Measurements from ENCODE around the gene C2orf68. TPM values are rescaled to one million over a fixed set of nuclear protein-coding genes. Genes with fewer than 3 reads are reported as not detected.

C2orf68 gene
- total and polyA plus RNA-seq, 2 of the 13 experiments (the other 11 are each of a cell fraction or from before 2014, with no cell fraction given), result 47.1 to 77.4 TPM

- TF ChIP-seq ARID3A (IDR thresholded peaks at IDR 0.05; ENCODE audit: low read depth, low read length), result no peak
- TF ChIP-seq ATF5 (CRISPR knock-in tag; IDR thresholded peaks at IDR 0.05; ENCODE audit: low read depth), result no peak
- TF ChIP-seq GRHL1 (CRISPR knock-in tag; conservative IDR thresholded peaks at IDR 0.05), result no peak
- TF ChIP-seq BRCA1 (CRISPR knock-in tag; IDR thresholded peaks at IDR 0.05), result no peak
- no peak for TF ChIP-seq ZNF382 (CRISPR knock-in tag; IDR thresholded peaks at IDR 0.05; ENCODE audit: borderline replicate concordance)
- TF ChIP-seq ZNF775 (CRISPR knock-in tag; IDR thresholded peaks at IDR 0.05; ENCODE audit: borderline replicate concordance), result no peak
- no peak for TF ChIP-seq HES4 (CRISPR knock-in tag; IDR thresholded peaks at IDR 0.05; ENCODE audit: borderline replicate concordance)
- TF ChIP-seq ZFP62 (CRISPR knock-in tag; IDR thresholded peaks at IDR 0.05), result no peak
- no peak; the same call in 1 of the 2 replicates for TF ChIP-seq GFI1 (CRISPR knock-in tag; IDR thresholded peaks at IDR 0.05; ENCODE audit: borderline replicate concordance)
- peak; percentile 74; the same call in 1 of the 2 replicates for TF ChIP-seq RBAK (CRISPR knock-in tag; IDR thresholded peaks at IDR 0.05)
- TF ChIP-seq HNRNPK (IDR thresholded peaks at IDR 0.05; ENCODE audit: low read depth, low read length, poor library complexity, severe bottlenecking), result no peak
- TF ChIP-seq ZNF121 (CRISPR knock-in tag; IDR thresholded peaks at IDR 0.05), result no peak
- TF ChIP-seq ZC3H4 (CRISPR knock-in tag; IDR thresholded peaks at IDR 0.05; ENCODE audit: borderline replicate concordance), result no peak
- no peak for TF ChIP-seq RFX3 (CRISPR knock-in tag; IDR thresholded peaks at IDR 0.05)
- no peak for TF ChIP-seq JARID2 (CRISPR knock-in tag; IDR thresholded peaks at IDR 0.05; ENCODE audit: insufficient replicate concordance)
- no peak for TF ChIP-seq MBD4 (IDR thresholded peaks at IDR 0.05; ENCODE audit: borderline replicate concordance, low read length)
- TF ChIP-seq ZNF496 (CRISPR knock-in tag; IDR thresholded peaks at IDR 0.05; ENCODE audit: insufficient replicate concordance), result no peak
- TF ChIP-seq JUNB (CRISPR knock-in tag; IDR thresholded peaks at IDR 0.05; ENCODE audit: borderline replicate concordance), result no peak
- no peak for TF ChIP-seq EHMT2 (IDR thresholded peaks at IDR 0.05; ENCODE audit: borderline replicate concordance, low read depth, low read length)
- TF ChIP-seq RELA (CRISPR knock-in tag; IDR thresholded peaks at IDR 0.05), result no peak
- peak; percentile 51; the same call in 1 of the 2 replicates for TF ChIP-seq ZNF274 (CRISPR knock-in tag; IDR thresholded peaks at IDR 0.05)
- TF ChIP-seq, protein P1, sequence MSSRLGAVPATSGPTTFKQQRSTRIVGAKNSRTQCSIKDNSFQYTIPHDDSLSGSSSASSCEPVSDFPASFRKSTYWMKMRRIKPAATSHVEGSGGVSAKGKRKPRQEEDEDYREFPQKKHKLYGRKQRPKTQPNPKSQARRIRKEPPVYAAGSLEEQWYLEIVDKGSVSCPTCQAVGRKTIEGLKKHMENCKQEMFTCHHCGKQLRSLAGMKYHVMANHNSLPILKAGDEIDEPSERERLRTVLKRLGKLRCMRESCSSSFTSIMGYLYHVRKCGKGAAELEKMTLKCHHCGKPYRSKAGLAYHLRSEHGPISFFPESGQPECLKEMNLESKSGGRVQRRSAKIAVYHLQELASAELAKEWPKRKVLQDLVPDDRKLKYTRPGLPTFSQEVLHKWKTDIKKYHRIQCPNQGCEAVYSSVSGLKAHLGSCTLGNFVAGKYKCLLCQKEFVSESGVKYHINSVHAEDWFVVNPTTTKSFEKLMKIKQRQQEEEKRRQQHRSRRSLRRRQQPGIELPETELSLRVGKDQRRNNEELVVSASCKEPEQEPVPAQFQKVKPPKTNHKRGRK (CRISPR knock-in tag; IDR thresholded peaks at IDR 0.05), result no peak; the same call in 1 of the 2 replicates
- TF ChIP-seq ZKSCAN8 (CRISPR knock-in tag; IDR thresholded peaks at IDR 0.05; ENCODE audit: borderline replicate concordance), result peak; percentile 71
These were observed 21.7 kb downstream of the C2orf68 start (continued) for GRCh38 chr2:85589982-85590791.
